ENCODE measurements around the gene SORBS1.

Gene SORBS1

DNA sequence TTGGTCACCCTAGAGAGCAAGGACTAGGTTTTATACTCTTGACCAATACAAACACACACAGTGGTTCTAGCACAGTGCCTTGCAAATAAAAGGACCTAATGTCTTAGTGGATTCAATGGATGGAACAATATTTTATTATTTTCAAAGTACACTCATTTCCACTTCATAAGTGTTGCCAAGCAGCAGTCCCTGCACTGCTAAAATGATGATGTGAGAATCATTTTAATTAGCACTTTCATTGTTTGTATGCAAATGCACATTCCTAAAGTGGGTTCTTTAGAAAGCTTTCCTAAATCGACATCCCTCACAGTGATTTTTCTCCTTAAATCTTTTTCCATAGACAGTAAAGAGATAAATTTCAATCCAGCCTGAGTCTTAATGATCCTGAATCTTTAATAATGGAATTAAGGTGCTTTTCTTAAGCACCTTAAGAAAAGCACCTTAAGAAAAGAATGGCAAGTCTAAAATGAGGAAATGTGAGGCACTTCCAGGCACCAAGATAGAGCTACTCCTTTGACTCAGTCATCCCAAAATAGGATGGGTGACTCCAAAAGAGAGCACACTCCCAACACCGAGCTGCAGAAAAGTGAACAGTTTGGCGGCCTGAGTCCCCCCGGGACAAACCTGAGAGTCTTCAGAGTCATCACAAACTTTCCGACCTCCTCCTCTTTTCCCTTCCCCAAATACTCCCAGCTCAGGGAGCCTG lies 84.5 kb downstream of the SORBS1 start:
- TF ChIP-seq, protein P1, sequence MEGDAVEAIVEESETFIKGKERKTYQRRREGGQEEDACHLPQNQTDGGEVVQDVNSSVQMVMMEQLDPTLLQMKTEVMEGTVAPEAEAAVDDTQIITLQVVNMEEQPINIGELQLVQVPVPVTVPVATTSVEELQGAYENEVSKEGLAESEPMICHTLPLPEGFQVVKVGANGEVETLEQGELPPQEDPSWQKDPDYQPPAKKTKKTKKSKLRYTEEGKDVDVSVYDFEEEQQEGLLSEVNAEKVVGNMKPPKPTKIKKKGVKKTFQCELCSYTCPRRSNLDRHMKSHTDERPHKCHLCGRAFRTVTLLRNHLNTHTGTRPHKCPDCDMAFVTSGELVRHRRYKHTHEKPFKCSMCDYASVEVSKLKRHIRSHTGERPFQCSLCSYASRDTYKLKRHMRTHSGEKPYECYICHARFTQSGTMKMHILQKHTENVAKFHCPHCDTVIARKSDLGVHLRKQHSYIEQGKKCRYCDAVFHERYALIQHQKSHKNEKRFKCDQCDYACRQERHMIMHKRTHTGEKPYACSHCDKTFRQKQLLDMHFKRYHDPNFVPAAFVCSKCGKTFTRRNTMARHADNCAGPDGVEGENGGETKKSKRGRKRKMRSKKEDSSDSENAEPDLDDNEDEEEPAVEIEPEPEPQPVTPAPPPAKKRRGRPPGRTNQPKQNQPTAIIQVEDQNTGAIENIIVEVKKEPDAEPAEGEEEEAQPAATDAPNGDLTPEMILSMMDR (IDR thresholded peaks at IDR 0.05; ENCODE audit: low read depth, low read length): no peak
- H3K4me3 ChIP-seq (ENCODE audit: low read depth, low read length): no peak overlapping the region

DNA sequence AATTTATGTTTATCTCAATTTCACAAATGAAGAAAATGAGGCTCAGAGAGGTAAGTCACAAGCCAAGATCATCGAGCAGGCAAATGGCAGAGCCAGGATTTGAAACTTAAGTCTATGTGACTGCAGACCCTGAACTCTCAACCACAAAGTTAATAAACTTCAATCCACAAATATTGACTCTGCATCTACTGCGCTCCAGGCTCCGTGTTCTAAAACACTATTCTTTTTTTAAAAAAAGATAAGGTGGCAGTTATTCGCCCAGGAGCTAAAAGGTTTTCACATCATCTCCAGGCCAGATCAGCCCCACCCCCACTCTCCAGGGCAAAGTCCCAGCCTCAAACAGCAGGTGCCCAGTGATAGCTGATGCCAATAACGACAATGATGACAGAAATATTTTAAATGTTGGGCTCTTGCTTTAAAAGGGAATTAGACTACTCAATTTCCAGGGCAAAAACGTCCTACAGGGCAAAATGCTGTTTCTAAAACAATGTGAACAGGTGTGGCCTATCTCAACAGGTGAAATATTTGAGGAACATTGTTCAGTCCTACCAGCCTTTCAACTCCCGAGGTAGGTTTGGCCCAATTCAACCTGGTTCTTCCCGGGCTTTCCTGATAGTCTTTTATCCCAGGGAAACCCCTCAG lies 85.2 kb downstream of the SORBS1 start:
- no peak overlapping the region for H3K4me3 ChIP-seq (ENCODE audit: low read depth, low read length)
- TF ChIP-seq, protein P1 (IDR thresholded peaks at IDR 0.05; ENCODE audit: low read depth, low read length): no peak

DNA sequence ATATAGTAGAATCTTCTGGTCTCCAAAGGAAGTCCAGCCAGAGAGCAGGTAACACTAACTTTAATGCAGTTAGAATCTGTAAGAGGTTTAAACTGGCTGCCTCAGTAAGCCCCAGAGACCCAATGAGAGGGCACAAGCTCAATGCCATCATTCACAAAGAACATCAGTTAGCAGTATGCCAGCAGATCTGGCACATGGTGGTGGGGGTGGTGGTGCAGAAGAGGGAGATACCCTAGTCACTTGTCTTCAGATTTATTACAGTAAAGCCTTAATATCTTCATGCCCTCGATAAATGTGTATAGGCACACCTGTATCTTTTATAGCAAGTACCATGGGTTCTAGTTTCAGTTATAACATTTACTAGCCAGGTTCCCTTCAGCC lies 86.2 kb downstream of the SORBS1 start:
- TF ChIP-seq, protein P1 (IDR thresholded peaks at IDR 0.05; ENCODE audit: low read depth, low read length): no peak
- no peak overlapping the region for H3K4me3 ChIP-seq (ENCODE audit: low read depth, low read length)

DNA sequence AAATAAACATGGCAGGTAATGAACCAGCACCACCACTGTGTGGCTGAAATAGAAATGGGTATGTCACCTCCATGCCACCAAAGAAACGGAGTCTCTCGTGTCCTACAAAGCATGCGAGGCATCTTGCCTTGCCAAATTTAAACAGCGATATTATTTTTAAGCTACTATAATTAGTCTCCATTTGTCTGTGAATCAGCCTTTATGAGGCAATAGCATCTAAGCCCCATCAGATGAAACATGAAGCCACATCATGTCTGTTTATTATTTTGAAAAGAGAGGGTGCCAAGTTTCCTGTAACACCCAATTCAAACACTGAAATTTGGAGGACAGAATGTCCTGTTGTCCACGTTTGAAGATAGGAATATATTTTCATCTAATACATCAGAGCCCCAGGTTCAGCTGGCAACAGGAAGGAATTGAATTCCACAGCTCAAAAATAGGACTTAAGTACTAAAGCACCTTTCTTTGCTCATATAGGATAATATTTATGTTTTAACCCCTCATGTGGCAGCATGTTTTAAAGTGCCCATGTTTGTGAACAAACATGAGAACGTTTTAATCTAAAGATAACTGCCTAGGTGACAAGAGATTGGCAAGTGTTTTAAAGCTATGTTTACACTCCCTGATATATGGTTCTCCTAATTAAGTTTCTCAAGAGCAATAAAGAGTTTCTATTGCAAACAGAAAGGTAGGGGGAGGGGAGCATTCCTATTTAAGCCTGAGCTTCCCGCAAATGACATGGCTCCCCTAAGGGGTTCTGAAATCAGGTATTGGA lies 86.8 kb downstream of the SORBS1 start:
- no peak overlapping the region for H3K4me3 ChIP-seq (ENCODE audit: low read depth, low read length)
- TF ChIP-seq, protein P1 (IDR thresholded peaks at IDR 0.05; ENCODE audit: low read depth, low read length): no peak

DNA sequence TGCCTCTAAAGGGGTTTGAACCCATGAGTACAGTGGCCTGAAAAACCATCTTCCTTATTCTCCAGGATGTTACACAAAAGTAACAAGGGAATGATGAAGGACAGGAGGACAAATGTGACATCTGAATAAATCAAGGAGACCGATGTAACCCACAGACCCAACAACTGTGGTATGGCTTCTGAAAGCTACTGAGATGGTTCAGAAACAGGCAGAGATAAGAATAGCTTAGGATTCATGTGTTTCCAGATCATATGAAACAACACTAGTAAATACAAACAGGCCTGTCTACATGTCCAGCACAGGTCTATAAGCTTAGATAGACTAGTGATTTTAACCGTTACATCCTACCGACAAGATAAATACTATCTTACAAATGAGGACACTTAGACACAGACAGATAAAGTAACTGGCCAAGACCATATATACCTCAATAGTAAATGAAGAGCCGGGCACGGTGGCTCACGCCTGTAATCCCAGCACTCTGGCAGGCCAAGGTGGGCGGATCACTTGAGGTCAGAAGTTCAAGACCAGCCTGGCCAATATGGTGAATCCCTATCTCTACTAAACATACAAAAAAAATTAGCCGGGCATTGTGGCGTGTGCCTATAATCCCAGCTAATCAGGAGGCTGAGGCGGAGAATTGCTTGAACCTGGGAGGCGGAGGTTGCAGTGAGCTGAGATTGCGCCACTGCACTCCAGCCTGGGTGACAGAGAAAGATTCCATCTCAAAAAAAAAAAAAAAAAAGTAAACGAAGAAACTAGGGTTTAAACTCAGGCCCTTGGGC lies 88.7 kb downstream of the SORBS1 start:
- TF ChIP-seq, protein P1 (IDR thresholded peaks at IDR 0.05; ENCODE audit: low read depth, low read length): no peak
- H3K4me3 ChIP-seq (ENCODE audit: low read depth, low read length): no peak overlapping the region

DNA sequence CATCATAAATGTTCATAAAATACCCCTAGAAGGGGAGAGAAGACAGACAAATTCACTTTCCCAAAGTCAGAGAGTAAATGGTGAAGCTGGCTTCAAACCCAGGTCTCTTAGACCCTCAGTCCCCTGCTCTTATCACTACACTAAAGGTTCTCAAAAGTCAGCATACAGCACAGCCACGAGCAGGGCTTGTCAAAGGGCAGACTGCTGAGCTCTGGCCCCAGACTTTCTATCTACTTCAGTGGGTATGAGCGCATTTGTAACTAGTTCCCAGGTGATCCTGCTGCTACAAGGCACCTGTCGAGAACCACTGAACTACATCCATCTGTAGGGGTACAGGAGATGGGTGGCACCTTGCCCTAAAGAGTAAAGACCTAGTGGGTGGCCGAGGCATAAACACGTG lies 91.5 kb downstream of the SORBS1 start:
- no peak overlapping the region for H3K4me3 ChIP-seq (ENCODE audit: low read depth, low read length)

More for the DNA sequence above, 91.5 kb downstream of the SORBS1 start:
- TF ChIP-seq, protein P1 (IDR thresholded peaks at IDR 0.05; ENCODE audit: low read depth, low read length): no peak
